Mucosa of stomach (tissue), 1 donor: ENCODE measurements around the gene GRIN3A.

Source experiments
- H3K27me3 ChIP-seq: one replicate; pipeline ENCODE4 v1.7.0; 2013; ENCODE audit warnings: mild to moderate bottlenecking, low read length; ENCODE audit not compliant: control insufficient read depth, insufficient read depth
- H3K36me3 ChIP-seq: one replicate; pipeline ENCODE4 v1.7.0; 2013; ENCODE audit warnings: low read length; ENCODE audit not compliant: control insufficient read depth, insufficient read depth
- H3K4me1 ChIP-seq: one replicate; pipeline ENCODE4 v1.7.0; 2013; ENCODE audit warnings: mild to moderate bottlenecking, low read length; ENCODE audit not compliant: control insufficient read depth, insufficient read depth
- H3K4me3 ChIP-seq: one replicate; pipeline ENCODE4 v1.7.0; 2013; ENCODE audit warnings: low read length
- H3K9ac ChIP-seq: one replicate; pipeline ENCODE4 v1.7.0; 2013; ENCODE audit warnings: mild to moderate bottlenecking, low read length, moderate library complexity
- H3K9me3 ChIP-seq: one replicate; pipeline ENCODE4 v1.7.0; 2013; ENCODE audit warnings: mild to moderate bottlenecking, low read length, moderate library complexity; ENCODE audit not compliant: control insufficient read depth
- donor health status: Pancreatic carcinoma.

GRIN3A gene

GRCh38 chr9:101693546-101694336 lies 44.7 kb downstream of the GRIN3A start:
- Histone ChIP-seq H3K36me3 (no peaks in the 10 kb centered on the region), H3K9me3 (no peaks in the 10 kb centered on the region), H3K9ac (no peak overlapping the region), H3K4me3 (no peak overlapping the region), H3K4me1 (no peaks in the 10 kb centered on the region), H3K27me3 (no peaks in the 10 kb centered on the region)

GRCh38 chr9:101691657-101692056 lies 46.8 kb downstream of the GRIN3A start:
- H3K4me1 ChIP-seq: no peaks in the 10 kb centered on the region
- H3K36me3 ChIP-seq: no peaks in the 10 kb centered on the region
- H3K9ac ChIP-seq: no peak overlapping the region
- no peaks in the 10 kb centered on the region for H3K9me3 ChIP-seq
- H3K27me3 ChIP-seq: no peaks in the 10 kb centered on the region
- no peak overlapping the region for H3K4me3 ChIP-seq

GRCh38 chr9:101689039-101689438 lies 49.4 kb downstream of the GRIN3A start:
- no peaks in the 10 kb centered on the region for H3K36me3 ChIP-seq
- H3K4me3 ChIP-seq: no peak overlapping the region
- H3K9me3 ChIP-seq: no peaks in the 10 kb centered on the region
- no peak overlapping the region for H3K9ac ChIP-seq
- no peaks in the 10 kb centered on the region for H3K27me3 ChIP-seq
- no peaks in the 10 kb centered on the region for H3K4me1 ChIP-seq

GRCh38 chr9:101684665-101685064 lies 53.8 kb downstream of the GRIN3A start:
- Histone ChIP-seq H3K9me3 (no peaks in the 10 kb centered on the region), H3K27me3 (no peaks in the 10 kb centered on the region), H3K4me1 (no peaks in the 10 kb centered on the region), H3K36me3 (no peaks in the 10 kb centered on the region), H3K4me3 (no peak overlapping the region), H3K9ac (no peak overlapping the region)

GRCh38 chr9:101683236-101683635 lies 55.2 kb downstream of the GRIN3A start:
- H3K27me3 ChIP-seq: no peaks in the 10 kb centered on the region
- H3K9me3 ChIP-seq: no peaks in the 10 kb centered on the region
- H3K4me1 ChIP-seq: no peaks in the 10 kb centered on the region
- H3K36me3 ChIP-seq: no peaks in the 10 kb centered on the region
- no peak overlapping the region for H3K4me3 ChIP-seq
- no peak overlapping the region for H3K9ac ChIP-seq

- no peak overlapping the region for H3K9ac ChIP-seq
- H3K9me3 ChIP-seq: no peaks in the 10 kb centered on the region
- no peaks in the 10 kb centered on the region for H3K36me3 ChIP-seq
- H3K4me3 ChIP-seq: no peak overlapping the region
- H3K27me3 ChIP-seq: no peaks in the 10 kb centered on the region
- no peaks in the 10 kb centered on the region for H3K4me1 ChIP-seq
These were observed 60.6 kb downstream of the GRIN3A start for GRCh38 chr9:101677861-101678260.

- Histone ChIP-seq H3K9me3 (no peaks in the 10 kb centered on the region), H3K9ac (no peak overlapping the region), H3K36me3 (no peaks in the 10 kb centered on the region), H3K4me1 (no peaks in the 10 kb centered on the region), H3K4me3 (no peak overlapping the region), H3K27me3 (no peaks in the 10 kb centered on the region)
These were observed 63.1 kb downstream of the GRIN3A start for GRCh38 chr9:101675341-101675740.

- Histone ChIP-seq H3K36me3 (no peaks in the 10 kb centered on the region), H3K4me1 (no peaks in the 10 kb centered on the region), H3K27me3 (no peaks in the 10 kb centered on the region), H3K9me3 (no peaks in the 10 kb centered on the region), H3K9ac (no peak overlapping the region), H3K4me3 (no peak overlapping the region)
These were observed 64.3 kb downstream of the GRIN3A start for GRCh38 chr9:101674165-101674564.

GRCh38 chr9:101673642-101674041 lies 64.8 kb downstream of the GRIN3A start:
- no peak overlapping the region for H3K4me3 ChIP-seq
- H3K4me1 ChIP-seq: no peaks in the 10 kb centered on the region
- no peak overlapping the region for H3K9ac ChIP-seq
- H3K27me3 ChIP-seq: no peaks in the 10 kb centered on the region
- no peaks in the 10 kb centered on the region for H3K9me3 ChIP-seq
- H3K36me3 ChIP-seq: no peaks in the 10 kb centered on the region

GRCh38 chr9:101671567-101671966 lies 66.9 kb downstream of the GRIN3A start:
- Histone ChIP-seq H3K9me3 (no peaks in the 10 kb centered on the region), H3K27me3 (no peaks in the 10 kb centered on the region), H3K4me3 (no peak overlapping the region)

GRCh38 chr9:101668421-101668820 lies 70.0 kb downstream of the GRIN3A start:
- H3K9me3 ChIP-seq: no peaks in the 10 kb centered on the region
- no peaks in the 10 kb centered on the region for H3K4me1 ChIP-seq
- no peaks in the 10 kb centered on the region for H3K27me3 ChIP-seq
- H3K9ac ChIP-seq: no peak overlapping the region
- no peaks in the 10 kb centered on the region for H3K36me3 ChIP-seq
- H3K4me3 ChIP-seq: no peak overlapping the region

More at GRCh38 chr9:101671567-101671966, 66.9 kb downstream of the GRIN3A start:
- no peak overlapping the region for H3K9ac ChIP-seq
- no peaks in the 10 kb centered on the region for H3K4me1 ChIP-seq
- no peaks in the 10 kb centered on the region for H3K36me3 ChIP-seq

- no peaks in the 10 kb centered on the region for H3K4me1 ChIP-seq
- no peaks in the 10 kb centered on the region for H3K9me3 ChIP-seq
These were observed 74.0 kb downstream of the GRIN3A start for GRCh38 chr9:101664453-101664852.

More at GRCh38 chr9:101664453-101664852, 74.0 kb downstream of the GRIN3A start:
- Histone ChIP-seq H3K36me3 (no peaks in the 10 kb centered on the region), H3K9ac (no peak overlapping the region), H3K4me3 (no peak overlapping the region), H3K27me3 (no peaks in the 10 kb centered on the region)
